NCI-H1436 (cell line): ENCODE measurements around the gene CEMIP.

ENCODE experiments used
- DNase-seq: peaks from one replicate; lab custom pipeline; 2025; lab: John Stamatoyannopoulos, UW

Gene CEMIP, protein sequence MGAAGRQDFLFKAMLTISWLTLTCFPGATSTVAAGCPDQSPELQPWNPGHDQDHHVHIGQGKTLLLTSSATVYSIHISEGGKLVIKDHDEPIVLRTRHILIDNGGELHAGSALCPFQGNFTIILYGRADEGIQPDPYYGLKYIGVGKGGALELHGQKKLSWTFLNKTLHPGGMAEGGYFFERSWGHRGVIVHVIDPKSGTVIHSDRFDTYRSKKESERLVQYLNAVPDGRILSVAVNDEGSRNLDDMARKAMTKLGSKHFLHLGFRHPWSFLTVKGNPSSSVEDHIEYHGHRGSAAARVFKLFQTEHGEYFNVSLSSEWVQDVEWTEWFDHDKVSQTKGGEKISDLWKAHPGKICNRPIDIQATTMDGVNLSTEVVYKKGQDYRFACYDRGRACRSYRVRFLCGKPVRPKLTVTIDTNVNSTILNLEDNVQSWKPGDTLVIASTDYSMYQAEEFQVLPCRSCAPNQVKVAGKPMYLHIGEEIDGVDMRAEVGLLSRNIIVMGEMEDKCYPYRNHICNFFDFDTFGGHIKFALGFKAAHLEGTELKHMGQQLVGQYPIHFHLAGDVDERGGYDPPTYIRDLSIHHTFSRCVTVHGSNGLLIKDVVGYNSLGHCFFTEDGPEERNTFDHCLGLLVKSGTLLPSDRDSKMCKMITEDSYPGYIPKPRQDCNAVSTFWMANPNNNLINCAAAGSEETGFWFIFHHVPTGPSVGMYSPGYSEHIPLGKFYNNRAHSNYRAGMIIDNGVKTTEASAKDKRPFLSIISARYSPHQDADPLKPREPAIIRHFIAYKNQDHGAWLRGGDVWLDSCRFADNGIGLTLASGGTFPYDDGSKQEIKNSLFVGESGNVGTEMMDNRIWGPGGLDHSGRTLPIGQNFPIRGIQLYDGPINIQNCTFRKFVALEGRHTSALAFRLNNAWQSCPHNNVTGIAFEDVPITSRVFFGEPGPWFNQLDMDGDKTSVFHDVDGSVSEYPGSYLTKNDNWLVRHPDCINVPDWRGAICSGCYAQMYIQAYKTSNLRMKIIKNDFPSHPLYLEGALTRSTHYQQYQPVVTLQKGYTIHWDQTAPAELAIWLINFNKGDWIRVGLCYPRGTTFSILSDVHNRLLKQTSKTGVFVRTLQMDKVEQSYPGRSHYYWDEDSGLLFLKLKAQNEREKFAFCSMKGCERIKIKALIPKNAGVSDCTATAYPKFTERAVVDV (N-terminal part only)

DNA sequence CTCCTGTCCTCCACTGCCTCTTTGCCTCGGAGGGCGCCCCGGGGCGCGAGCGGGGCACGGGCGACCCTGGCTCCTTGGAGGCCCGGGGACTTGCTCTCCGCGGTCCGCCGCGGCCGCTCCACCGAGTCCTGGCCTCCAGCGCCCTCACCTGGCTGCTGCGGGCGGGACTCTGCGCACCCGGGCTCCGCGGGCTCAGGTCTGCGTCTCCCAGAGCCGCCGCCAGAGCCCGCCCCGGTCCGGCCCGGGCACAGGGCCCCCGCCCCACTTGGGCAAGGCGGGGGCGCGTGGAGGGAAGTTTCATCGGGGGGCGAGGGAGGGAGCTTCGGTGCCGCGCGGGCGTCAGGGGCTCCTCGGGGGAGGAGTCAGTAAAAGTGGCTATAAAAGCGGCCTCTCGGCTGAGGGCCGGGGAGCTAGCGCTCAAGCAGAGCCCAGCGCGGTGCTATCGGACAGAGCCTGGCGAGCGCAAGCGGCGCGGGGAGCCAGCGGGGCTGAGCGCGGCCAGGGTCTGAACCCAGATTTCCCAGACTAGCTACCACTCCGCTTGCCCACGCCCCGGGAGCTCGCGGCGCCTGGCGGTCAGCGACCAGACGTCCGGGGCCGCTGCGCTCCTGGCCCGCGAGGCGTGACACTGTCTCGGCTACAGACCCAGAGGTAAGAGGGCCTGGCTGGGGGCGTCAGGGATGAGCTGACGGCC is at the start of gene CEMIP:
Gene CEMIP, plus strand, starts transcription at position 407 of the 694 bp plus-strand sequence. CDS start 94,510 bp downstream, outside the sequence.
- peak; percentile 77 for DNase-seq

DNA sequence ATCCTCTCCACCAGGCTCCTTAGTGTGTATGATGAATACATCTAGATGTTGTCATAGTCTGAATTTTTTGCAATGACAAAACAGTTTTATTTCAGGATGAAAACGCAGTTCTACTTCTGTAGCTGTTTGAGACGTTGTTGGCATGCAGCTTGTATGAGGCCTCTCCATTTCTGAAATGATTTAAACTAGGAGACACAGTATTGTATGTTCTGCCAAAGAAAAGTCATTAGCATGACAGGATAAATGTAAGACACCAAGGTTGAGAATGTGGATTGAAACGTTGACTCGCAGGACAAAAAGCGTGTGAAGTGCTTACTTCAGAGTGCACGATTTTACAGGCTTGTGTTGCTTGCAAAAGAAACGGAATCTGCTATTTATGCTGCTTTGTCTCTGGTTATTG is 48.8 kb upstream of the CEMIP start:
- DNase-seq = no peak

DNA sequence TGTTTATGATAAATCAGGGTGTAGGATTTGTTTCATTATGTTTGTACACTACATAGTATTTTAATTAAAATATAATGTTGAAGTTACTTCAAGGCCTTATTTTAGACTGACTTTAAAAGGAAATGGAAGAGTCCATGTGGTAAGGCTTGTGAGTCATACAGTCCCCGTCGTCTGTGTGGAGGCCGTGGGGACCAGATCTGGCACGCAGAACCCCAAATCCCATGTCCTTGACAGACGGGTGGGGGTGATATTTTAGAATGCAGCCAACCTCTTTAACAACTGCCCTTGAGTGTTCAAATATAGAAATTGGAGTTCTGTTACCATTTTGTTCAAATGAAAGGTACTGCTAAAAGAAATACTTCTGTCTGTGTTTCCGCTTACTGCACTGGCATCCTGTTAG is 48.2 kb upstream of the CEMIP start:
- DNase-seq = no peak

GRCh38 chr15:80732167-80732566 is 47.0 kb upstream of the CEMIP start:
- DNase-seq = no peak

DNA sequence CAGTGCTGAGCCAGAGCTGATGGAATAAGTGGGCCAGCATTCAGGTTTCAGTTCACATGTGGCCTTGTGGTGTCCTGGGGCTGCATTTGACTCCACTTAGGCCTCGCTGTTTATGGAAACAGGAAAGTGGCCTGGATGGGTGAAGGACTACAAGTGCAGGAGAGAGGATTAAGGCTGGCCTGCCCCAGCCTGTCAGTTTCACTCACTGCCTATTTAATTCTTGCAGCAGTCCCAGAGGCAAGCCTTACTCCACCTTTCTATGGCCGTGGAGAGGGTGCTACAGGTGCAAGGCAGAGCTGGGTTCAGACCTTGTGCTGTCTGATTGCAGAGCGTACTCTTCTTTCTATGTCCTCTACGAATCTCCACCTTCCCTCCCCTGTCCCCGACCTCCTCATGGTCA is 46.4 kb upstream of the CEMIP start:
- no peak for DNase-seq

- no peak for DNase-seq
Observed at GRCh38 chr15:80733460-80733859, 45.7 kb upstream of the CEMIP start.

GRCh38 chr15:80735344-80735743 is 43.8 kb upstream of the CEMIP start:
- no peak for DNase-seq

- DNase-seq = no peak
Observed at GRCh38 chr15:80736560-80736959, 42.6 kb upstream of the CEMIP start.

DNA sequence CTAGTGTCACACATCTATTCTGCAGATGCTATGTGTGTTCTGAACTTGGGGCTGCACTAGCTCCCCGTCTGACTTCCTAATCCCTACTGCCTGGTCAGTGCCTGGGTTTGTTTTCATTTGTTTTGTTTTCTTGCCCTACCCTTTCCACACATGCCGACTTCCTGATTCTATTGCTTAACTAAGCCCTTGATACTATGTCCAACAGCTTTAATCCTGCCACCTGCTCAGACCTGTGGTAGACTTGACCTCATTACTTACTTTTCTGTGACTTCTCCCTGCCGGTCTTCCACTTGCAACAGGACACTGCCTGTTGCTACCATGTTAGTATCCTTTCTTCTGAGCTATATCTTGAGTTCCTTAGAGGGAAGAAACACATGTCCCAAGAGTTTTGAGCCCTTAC is 39.3 kb upstream of the CEMIP start:
- DNase-seq = no peak

DNA sequence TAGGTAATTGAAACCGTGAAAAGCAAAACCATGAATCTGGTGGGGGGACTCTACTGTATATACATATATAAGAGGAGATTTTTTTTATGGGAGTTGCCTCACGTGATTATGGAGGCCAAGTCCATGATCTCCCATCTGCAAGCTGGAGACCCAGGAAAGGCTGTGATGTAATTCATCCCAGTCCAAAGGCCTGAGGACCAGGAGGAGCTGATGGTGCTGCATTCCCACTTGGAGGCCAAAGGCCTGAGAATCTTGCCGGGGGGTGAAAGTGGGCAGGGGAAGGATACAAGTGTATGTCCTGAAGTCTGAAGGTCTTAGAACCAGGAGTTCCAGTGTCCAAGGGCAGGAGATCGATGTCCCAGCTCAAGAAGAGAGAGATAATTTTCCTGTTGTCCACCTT is 37.1 kb upstream of the CEMIP start:
- no peak for DNase-seq

GRCh38 chr15:80743189-80743833 is 35.9 kb upstream of the CEMIP start:
- DNase-seq = no peak

DNA sequence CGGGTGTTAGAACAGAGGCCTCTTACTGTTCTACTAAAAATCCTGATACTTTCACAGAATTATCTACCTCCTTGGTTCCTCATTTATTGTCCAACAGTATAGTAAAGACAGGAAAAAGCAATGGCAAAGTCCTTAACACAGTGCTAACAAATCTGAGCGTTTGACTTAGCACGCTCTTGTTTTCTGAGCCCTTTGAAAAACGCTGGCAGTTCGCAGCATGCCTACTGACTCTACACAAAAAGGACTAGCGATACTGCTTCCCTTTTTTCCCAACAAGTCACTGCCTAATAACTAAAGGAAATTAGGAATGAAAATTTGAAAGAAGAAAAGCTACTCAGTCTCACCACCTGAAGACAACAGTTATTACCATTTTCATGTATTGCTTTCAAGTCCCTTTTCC is 34.8 kb upstream of the CEMIP start:
- no peak for DNase-seq

GRCh38 chr15:80744826-80745225 is 34.3 kb upstream of the CEMIP start:
- no peak for DNase-seq

GRCh38 chr15:80745888-80746287 is 33.3 kb upstream of the CEMIP start:
- no peak for DNase-seq

- DNase-seq = no peak
Observed at GRCh38 chr15:80747317-80748053, 31.7 kb upstream of the CEMIP start.

GRCh38 chr15:80749589-80749988 is 29.6 kb upstream of the CEMIP start:
- no peak for DNase-seq

DNA sequence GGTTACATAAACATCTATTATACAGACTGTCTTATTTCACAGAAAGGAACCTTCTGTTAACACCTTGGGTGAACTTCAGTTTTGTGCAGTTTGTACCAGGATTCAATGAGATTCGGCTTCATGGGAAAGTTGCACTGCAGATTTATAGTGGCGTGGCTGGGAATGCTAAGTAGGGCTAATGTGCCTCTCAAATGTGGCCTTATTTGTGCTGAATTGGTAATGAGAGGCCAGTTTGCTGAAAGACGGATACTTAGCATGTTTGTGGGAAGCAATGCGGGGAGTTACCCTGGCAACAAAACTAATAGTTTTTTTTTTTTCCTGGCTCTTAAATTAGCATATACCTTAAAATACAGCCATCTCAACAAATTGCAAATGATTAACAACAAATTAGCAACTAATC is 28.6 kb upstream of the CEMIP start:
- DNase-seq = no peak

DNA sequence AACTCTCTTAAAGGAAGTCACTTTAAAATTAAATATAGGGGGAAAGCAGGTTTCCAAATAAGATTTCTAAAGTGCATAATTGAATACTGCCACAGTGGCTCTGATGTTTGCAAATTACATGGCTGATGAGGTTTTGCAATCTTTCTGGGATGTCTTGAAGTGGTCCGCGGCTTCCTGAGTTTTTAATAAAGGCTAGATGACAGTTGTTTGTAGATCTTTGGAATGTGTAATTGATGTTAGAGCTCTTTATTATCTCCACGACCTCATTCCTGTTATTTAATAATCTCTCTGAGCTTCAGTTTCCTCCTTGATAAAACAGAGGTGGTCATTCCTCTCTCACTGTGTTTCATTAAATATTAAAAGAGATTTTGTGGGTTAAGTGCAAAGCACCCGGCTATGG is 27.0 kb upstream of the CEMIP start:
- DNase-seq = peak; percentile 44

GRCh38 chr15:80753161-80753560 is 26.0 kb upstream of the CEMIP start:
- no peak for DNase-seq

GRCh38 chr15:80754014-80754413 is 25.2 kb upstream of the CEMIP start:
- no peak for DNase-seq

DNA sequence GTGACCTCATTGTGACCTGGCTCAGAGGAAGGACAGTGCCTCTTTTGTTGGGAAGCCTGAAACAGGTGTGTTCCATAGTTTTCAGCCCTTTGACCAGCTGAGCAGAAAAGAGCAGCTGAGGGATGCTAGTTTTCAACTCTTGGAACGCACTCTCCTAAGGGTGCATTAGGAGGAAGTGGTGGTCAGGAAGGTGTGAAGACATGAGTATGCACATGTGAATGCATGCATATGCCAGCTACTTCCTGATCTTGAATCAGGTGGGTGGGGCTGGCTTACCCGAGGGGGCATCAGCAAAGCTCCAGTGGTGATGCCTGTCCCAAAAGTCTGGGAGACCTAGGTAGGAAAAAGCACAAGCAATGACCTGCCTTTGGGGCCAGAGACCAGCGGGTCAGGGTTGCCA is 23.3 kb upstream of the CEMIP start:
- DNase-seq = no peak
